Activated CD8-positive, alpha-beta T cell treated with anti-CD3 and anti-CD28 coated beads for 36 hours (primary cell): ENCODE measurements around the gene UBAC1. TPM values are rescaled to one million over a fixed set of nuclear protein-coding genes. Genes with fewer than 3 reads are reported as not detected.
"Not testable (repeated sequence)": the region's sequence is repeated elsewhere in the genome, so short reads cannot be mapped to it uniquely, and the experiment has no call there.

Experiments
- ATAC-seq: fragments of 200-7000 bp; cut with Tn5 transposase; one replicate; pipeline ENCODE4 v1.10.0; 2021; ENCODE audit warnings: mild to moderate bottlenecking, moderate library complexity
- CTCF ChIA-PET: fragments of 350-600 bp; sonication (Branson Sonifier 250); formaldehyde crosslinking; loops from one replicate; lab custom pipeline; 2021; ENCODE audit warnings: antibody characterized with exemption; lab: Charles Lee
- POLR2A ChIA-PET: fragments of 350-600 bp; sonication (Branson Sonifier 250); formaldehyde crosslinking; loops from one replicate; lab custom pipeline; 2021; ENCODE audit warnings: antibody characterized with exemption; lab: Charles Lee
- DNase-seq: peaks from one replicate; pipeline ENCODE4 v3.0.0-alpha.2; 2020
- H3K27ac Mint-ChIP-seq: one replicate; pipeline ENCODE4 v1.8.0; 2021; ENCODE audit warnings: mild to moderate bottlenecking, mixed read lengths
- H3K27me3 Mint-ChIP-seq: one replicate; pipeline ENCODE4 v1.8.0; 2021; ENCODE audit warnings: mixed read lengths
- H3K36me3 Mint-ChIP-seq: one replicate; pipeline ENCODE4 v1.8.0; 2021; ENCODE audit warnings: low read depth, mixed read lengths
- H3K4me1 Mint-ChIP-seq: one replicate; pipeline ENCODE4 v1.8.0; 2021; ENCODE audit warnings: low read depth, mixed read lengths
- H3K4me3 Mint-ChIP-seq: one replicate; pipeline ENCODE4 v1.8.0; 2021; ENCODE audit warnings: mild to moderate bottlenecking, moderate library complexity, mixed read lengths
- H3K9me3 Mint-ChIP-seq: one replicate; pipeline ENCODE4 v1.8.0; 2021; ENCODE audit warnings: mixed read lengths
- intact Hi-C: fragments of 100-400 bp; cut with micrococcal nuclease; formaldehyde crosslinking; loops from one replicate; pipeline ENCODE4 v1.10.0; 2022
- total RNA-seq, 2 experiments: library from RNA; stranded (reverse); gene quantifications; one replicate each; pipeline ENCODE4 v1.2.3, GENCODE V29; 2021
- TF ChIP-seq, protein P1 (sequence below): fragments of 200-600 bp; IDR thresholded peaks from one replicate; pipeline ENCODE4 v1.8.0; 2022; ENCODE audit warnings: antibody characterized with exemption, mild to moderate bottlenecking

Gene UBAC1
- total RNA-seq, 2 experiments from 2014 or later, result 32.4 to 34.3 TPM

DNA sequence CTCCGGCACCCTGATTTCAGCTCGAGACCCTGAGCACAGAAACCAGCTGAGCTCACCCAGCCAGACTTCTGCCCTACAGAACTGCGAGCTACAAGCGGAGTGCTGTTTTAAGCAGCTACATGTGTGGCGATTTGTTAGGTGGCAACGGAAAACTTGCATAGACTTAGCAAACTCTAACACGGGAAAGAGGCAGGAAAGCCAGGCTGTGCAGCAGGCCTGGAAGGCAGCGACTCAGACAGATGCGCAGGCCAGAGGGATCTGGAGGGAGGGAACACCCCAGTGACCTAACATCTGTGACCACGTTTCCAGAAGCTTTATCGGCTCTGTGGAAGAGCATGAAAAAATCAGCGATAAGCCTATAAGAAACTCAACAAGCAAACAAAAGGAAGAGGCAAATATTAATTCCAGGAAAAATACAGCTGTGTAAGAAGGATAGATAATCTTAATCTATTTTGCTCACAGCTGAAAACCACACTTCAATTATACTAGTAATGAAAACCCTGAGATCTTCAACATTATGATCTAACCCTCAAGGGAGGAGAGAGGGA, 11.0 kb downstream of the UBAC1 start:
- DNase-seq, result no peak
- no peak overlapping the region for H3K27ac Mint-ChIP-seq
- H3K4me3 Mint-ChIP-seq, result no peak overlapping the region
- no peaks in the 10 kb centered on the region for H3K27me3 Mint-ChIP-seq
- CTCF ChIA-PET, result no interaction called here
- H3K36me3 Mint-ChIP-seq, result peaks cover 32% of the 10 kb centered on the region
- no peak for ATAC-seq
- H3K4me1 Mint-ChIP-seq, result peaks cover 3% of the 10 kb centered on the region
- TF ChIP-seq, protein P1, sequence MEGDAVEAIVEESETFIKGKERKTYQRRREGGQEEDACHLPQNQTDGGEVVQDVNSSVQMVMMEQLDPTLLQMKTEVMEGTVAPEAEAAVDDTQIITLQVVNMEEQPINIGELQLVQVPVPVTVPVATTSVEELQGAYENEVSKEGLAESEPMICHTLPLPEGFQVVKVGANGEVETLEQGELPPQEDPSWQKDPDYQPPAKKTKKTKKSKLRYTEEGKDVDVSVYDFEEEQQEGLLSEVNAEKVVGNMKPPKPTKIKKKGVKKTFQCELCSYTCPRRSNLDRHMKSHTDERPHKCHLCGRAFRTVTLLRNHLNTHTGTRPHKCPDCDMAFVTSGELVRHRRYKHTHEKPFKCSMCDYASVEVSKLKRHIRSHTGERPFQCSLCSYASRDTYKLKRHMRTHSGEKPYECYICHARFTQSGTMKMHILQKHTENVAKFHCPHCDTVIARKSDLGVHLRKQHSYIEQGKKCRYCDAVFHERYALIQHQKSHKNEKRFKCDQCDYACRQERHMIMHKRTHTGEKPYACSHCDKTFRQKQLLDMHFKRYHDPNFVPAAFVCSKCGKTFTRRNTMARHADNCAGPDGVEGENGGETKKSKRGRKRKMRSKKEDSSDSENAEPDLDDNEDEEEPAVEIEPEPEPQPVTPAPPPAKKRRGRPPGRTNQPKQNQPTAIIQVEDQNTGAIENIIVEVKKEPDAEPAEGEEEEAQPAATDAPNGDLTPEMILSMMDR, result no peak
- no peaks in the 10 kb centered on the region for H3K9me3 Mint-ChIP-seq
- POLR2A ChIA-PET, result no interaction called here
- intact Hi-C loops, result no loop called here

DNA sequence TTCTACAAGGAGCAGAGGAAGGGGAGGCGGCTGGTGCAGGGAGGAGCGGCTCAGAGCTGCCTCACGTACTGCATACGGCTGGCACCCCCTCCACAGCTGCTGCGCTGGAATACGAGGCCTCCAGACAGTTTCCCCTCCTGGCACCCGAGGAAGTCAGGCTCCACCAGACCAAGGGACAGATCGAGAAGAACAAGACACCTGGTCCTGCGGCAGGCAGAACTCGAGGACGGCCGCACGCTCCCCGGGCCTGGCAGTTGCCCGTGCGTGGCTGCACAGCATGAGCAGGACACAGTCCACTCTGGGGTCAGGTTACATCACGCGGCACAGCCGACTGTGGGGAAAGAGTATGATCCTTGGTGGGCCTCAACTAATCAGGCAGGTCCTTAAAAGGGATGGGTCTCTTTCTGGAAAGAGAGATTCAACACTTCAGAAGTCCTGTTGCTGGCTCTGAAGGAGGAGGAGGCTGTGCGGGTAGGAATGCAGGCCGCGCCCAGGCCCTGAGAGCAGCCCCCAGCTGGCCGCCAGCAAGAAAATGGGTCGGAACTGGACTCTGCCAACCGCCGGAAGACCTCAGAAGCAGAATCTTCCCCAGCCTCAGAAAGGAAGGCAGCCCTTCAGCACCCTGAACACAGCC, 11.6 kb downstream of the UBAC1 start:
- Mint-ChIP-seq H3K36me3 (peaks cover 35% of the 10 kb centered on the region), H3K4me3 (no peak overlapping the region), H3K27ac (no peak overlapping the region), H3K4me1 (peaks cover 3% of the 10 kb centered on the region), H3K27me3 (no peaks in the 10 kb centered on the region), H3K9me3 (no peaks in the 10 kb centered on the region)
- DNase-seq (no peak), ATAC-seq (no peak)
- TF ChIP-seq, protein P1, result no peak
- intact Hi-C loops, result no loop called here
- POLR2A ChIA-PET, result no interaction called here
- CTCF ChIA-PET, result no interaction called here

DNA sequence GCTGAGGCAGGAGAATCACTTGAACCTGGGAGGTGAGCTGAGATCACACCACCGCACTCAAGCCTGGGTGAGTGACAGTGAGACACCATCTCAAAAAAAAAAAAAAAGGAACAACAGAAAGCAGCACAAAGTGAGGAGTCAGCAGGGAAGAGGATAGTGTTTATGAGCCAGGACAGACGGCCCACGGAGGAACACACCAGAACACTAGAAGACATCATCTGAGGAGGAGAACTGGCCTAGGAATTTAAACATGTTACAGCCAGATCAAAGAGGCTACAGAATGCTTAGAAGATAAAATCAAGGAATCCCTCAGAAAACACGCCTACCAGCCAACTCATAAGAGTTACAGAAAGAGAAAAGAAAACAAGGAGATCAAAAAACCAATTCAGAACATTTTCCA, 12.2 kb downstream of the UBAC1 start:
- DNase-seq, result no peak
- no peaks in the 10 kb centered on the region for H3K9me3 Mint-ChIP-seq
- no peak overlapping the region for H3K27ac Mint-ChIP-seq
- H3K36me3 Mint-ChIP-seq, result peaks cover 38% of the 10 kb centered on the region
- H3K4me3 Mint-ChIP-seq, result no peak overlapping the region
- ATAC-seq, result no peak
- ChIA-PET POLR2A (interaction anchor here (1.3 kb wide), 1 partner anchor 11 kb away, joined by 4 read pairs; no protein-coding TSS in a partner anchor), CTCF (no interaction called here)
- peaks cover 3% of the 10 kb centered on the region for H3K4me1 Mint-ChIP-seq
- TF ChIP-seq, protein P1, result no peak
- H3K27me3 Mint-ChIP-seq, result no peaks in the 10 kb centered on the region
- intact Hi-C loops, result no loop called here

DNA sequence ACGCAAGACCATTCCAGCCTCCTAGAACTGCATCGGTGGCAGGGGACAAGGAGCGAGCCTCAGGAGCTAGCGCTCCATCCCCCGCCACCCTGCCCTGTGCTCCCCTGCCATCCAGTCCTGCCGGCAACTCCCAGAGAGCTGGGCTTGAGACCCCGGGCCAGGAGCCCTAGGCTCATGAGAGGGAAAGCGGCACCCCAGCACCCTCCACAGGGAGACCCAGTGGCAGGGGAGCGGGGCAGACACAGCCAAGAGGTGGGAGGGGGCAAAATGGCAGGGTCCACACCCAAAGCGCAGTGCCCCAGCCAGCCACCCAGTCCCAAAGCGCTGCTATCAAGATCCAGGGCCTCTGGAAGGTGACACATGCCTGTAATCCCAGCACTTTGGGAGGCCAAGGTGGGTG, 12.7 kb downstream of the UBAC1 start:
- Mint-ChIP-seq H3K4me3 (no peak overlapping the region), H3K9me3 (no peaks in the 10 kb centered on the region), H3K27ac (no peak overlapping the region), H3K27me3 (no peaks in the 10 kb centered on the region), H3K36me3 (peaks cover 43% of the 10 kb centered on the region), H3K4me1 (peaks cover 3% of the 10 kb centered on the region)
- intact Hi-C loops, result no loop called here
- TF ChIP-seq, protein P1, result no peak
- DNase-seq (no peak), ATAC-seq (no peak)
- ChIA-PET POLR2A (interaction anchor here (1.3 kb wide), 1 partner anchor 11 kb away, joined by 4 read pairs; no protein-coding TSS in a partner anchor), CTCF (no interaction called here)

DNA sequence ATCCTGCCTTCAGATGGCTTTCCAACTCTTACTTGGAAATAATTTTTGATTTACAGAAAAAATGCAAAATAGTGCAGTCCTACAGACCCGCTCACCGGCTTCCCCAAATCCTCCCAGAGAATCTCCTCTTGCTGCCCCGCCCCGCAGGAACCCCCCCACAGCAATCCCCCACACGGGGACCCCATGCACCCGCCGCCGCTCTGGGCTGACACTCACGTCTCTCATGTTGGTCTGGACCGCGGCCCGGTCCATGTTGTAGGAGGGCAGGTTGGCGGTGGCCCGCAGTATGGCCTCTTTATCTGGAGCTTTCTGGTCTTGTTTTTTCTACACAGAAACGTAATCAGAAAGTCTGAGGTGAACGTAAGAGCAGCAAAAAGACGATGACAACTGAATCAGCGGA, 13.6 kb downstream of the UBAC1 start:
- H3K27me3 Mint-ChIP-seq, result no peaks in the 10 kb centered on the region
- no peak overlapping the region for H3K4me3 Mint-ChIP-seq
- TF ChIP-seq, protein P1, result no peak
- peaks cover 46% of the 10 kb centered on the region for H3K36me3 Mint-ChIP-seq
- intact Hi-C loops, result no loop called here
- CTCF ChIA-PET, result no interaction called here
- peaks cover 3% of the 10 kb centered on the region for H3K4me1 Mint-ChIP-seq
- no peaks in the 10 kb centered on the region for H3K9me3 Mint-ChIP-seq
- DNase-seq (no peak), ATAC-seq (no peak)
- POLR2A ChIA-PET, result interaction anchor here (1.3 kb wide), 1 partner anchor 12 kb away, joined by 4 read pairs; no protein-coding TSS in a partner anchor
- no peak overlapping the region for H3K27ac Mint-ChIP-seq

DNA sequence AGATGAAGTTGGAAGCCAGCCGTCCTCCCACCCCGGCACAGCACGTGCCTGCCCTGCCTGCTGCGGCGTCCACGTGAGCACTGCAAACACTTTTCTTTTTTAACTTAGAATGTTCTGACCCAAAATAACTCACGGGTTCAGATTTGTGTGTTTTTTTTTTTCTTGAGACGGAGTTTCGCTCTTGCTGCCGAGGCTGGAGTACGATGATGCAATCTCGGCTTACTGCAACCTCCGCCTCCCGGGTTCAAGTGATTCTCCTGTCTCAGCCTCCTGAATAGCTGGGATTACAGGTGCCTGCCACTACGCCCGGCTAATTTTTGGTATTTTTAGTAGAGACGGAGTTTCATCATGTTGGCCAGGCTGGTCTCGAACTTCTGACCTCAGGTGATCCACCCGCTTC, 14.1 kb downstream of the UBAC1 start:
- intact Hi-C loops, POLR2A ChIA-PET, H3K27me3 Mint-ChIP-seq, ATAC-seq, H3K27ac Mint-ChIP-seq, CTCF ChIA-PET, H3K4me3 Mint-ChIP-seq, DNase-seq, H3K9me3 Mint-ChIP-seq, H3K4me1 Mint-ChIP-seq: not testable (repeated sequence)
- H3K36me3 Mint-ChIP-seq, result peaks cover 43% of the 10 kb centered on the region
